ENCODE measurements around the gene C5orf15.
"Not testable (repeated sequence)": the region's sequence is repeated elsewhere in the genome, so short reads cannot be mapped to it uniquely, and the experiment has no call there.

Gene C5orf15

GRCh38 chr5:133994297-133994989 is 26.0 kb upstream of the C5orf15 start:
- no peak for DNase-seq (ENCODE audit: low read depth, low spot score)

- DNase-seq (ENCODE audit: low read depth, low spot score) = no peak
Measured at GRCh38 chr5:133993185-133993936, 24.9 kb upstream of the C5orf15 start.

- DNase-seq (ENCODE audit: low read depth, low spot score) = no peak
Measured at GRCh38 chr5:133992429-133993155, 24.2 kb upstream of the C5orf15 start.

GRCh38 chr5:133991171-133991910 is 22.9 kb upstream of the C5orf15 start:
- no peak for DNase-seq (ENCODE audit: low read depth, low spot score)

- DNase-seq (ENCODE audit: low read depth, low spot score) = no peak
Measured at GRCh38 chr5:133990396-133990795, 22.0 kb upstream of the C5orf15 start.

- no peak for DNase-seq (ENCODE audit: low read depth, low spot score)
Measured at GRCh38 chr5:133985540-133986180, 17.2 kb upstream of the C5orf15 start.

- DNase-seq (ENCODE audit: low read depth, low spot score) = no peak
Measured at GRCh38 chr5:133983674-133984073, 15.2 kb upstream of the C5orf15 start.

- DNase-seq (ENCODE audit: low read depth, low spot score) = no peak
Measured at GRCh38 chr5:133981714-133982113, 13.3 kb upstream of the C5orf15 start.

GRCh38 chr5:133980652-133981051 is 12.2 kb upstream of the C5orf15 start:
- DNase-seq (ENCODE audit: low read depth, low spot score) = no peak

GRCh38 chr5:133978943-133979342 is 10.5 kb upstream of the C5orf15 start:
- no peak for DNase-seq (ENCODE audit: low read depth, low spot score)

GRCh38 chr5:133977858-133978257 is 9.4 kb upstream of the C5orf15 start:
- no peak for DNase-seq (ENCODE audit: low read depth, low spot score)

GRCh38 chr5:133977161-133977787 is 8.8 kb upstream of the C5orf15 start:
- DNase-seq (ENCODE audit: low read depth, low spot score) = no peak

- DNase-seq (ENCODE audit: low read depth, low spot score) = not testable (repeated sequence)
Measured at GRCh38 chr5:133975546-133975945, 7.1 kb upstream of the C5orf15 start.

- DNase-seq (ENCODE audit: low read depth, low spot score) = no peak
Measured at GRCh38 chr5:133974142-133974541, 5.7 kb upstream of the C5orf15 start.

GRCh38 chr5:133970325-133970909 is 2.0 kb upstream of the C5orf15 start:
- DNase-seq (ENCODE audit: low read depth, low spot score) = no peak

- DNase-seq (ENCODE audit: low read depth, low spot score) = no peak
Measured at GRCh38 chr5:133969654-133970324, 1.4 kb upstream of the C5orf15 start.

- no peak for DNase-seq (ENCODE audit: low read depth, low spot score)
Measured at GRCh38 chr5:133967698-133968203, 674 bp downstream of the C5orf15 start.

GRCh38 chr5:133967124-133967523 is 1.3 kb downstream of the C5orf15 start:
- DNase-seq (ENCODE audit: low read depth, low spot score) = no peak

- no peak for DNase-seq (ENCODE audit: low read depth, low spot score)
Measured at GRCh38 chr5:133966090-133966489, 2.3 kb downstream of the C5orf15 start.

All from brain pericyte (primary cell).